GM18505 (cell line): ENCODE results near the gene ATG5.
"Not testable (repeated sequence)": the region's sequence is repeated elsewhere in the genome, so short reads cannot be mapped to it uniquely, and the experiment has no call there.

Source experiments
- ATAC-seq: cut with Tn5 transposase; IDR thresholded peaks from one replicate; pipeline ENCODE4 v1.9.1; 2021; ENCODE audit not compliant: unreplicated experiment
- POLR2A ChIP-seq: IDR thresholded peaks from 4 replicates; pipeline ENCODE4 v1.6.1; 2011; ENCODE audit warnings: borderline replicate concordance; ENCODE audit not compliant: insufficient read depth, insufficient read length; ENCODE audit errors: extremely low read depth

Gene ATG5

DNA sequence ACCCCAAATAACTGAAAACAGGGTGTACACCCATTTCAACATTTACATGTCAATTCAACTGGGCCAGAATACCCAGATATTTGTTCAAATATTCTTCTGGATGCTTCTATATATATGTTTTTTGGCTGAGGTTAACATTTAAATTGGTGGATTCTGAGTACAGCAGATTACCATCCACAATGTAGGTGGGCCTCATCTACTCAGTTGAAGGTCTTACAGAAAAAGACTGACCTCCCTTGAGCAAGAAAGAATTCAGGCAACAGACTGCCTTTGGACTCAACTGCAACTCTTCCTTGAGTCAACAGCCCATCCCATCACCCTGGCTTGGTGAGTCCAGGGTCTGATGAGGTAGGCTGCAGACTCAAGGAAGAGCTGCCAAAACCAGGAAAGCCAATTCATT lies 84.1 kb downstream of the ATG5 start:
- TF ChIP-seq POLR2A: no peak
- ATAC-seq: no peak

DNA sequence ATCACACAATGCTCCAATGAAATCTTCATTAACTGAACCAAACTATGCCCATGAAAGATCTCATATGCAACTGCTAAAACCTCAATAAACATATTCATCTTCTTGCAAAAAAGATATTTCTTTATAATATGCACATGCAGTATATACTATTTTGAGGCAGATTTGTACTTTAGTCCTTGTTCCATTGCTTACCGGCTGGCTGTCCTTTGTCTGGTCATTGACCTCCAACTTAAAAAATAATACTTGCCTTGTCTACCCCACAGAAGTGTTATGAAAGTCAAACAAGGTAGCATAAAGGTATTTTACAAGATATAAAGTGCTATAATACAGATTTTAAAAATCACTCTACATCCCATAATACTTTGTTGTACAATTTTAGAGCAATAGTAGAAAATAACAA lies 88.3 kb downstream of the ATG5 start:
- no peak for ATAC-seq
- no peak for TF ChIP-seq POLR2A

DNA sequence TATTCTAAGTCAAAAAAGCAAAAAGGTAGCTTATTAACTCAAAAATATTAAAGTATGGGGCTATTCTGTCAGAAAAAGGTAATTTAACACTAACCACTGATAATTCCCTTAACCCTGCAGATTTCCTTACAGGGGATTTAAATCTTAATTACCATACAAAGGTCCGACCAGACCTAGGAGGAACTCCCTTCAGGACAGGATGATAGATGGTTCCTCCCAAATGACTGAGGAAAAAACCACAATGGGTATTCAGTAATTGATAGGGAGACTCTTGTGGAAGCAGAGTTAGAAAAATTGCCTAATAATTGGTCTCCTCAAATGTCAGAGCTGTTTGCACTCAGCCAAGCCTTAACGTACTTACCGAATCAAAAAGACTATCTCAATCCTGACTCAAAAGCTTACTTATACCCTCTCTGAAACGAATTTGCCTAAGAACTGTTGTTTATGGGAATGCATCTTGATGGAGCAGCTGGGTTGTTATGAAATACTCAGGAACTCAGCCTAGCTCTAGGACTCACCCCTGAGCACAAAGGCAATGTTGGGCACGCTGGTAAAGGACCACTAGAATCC lies 95.6 kb downstream of the ATG5 start:
- not testable (repeated sequence) for ATAC-seq

DNA sequence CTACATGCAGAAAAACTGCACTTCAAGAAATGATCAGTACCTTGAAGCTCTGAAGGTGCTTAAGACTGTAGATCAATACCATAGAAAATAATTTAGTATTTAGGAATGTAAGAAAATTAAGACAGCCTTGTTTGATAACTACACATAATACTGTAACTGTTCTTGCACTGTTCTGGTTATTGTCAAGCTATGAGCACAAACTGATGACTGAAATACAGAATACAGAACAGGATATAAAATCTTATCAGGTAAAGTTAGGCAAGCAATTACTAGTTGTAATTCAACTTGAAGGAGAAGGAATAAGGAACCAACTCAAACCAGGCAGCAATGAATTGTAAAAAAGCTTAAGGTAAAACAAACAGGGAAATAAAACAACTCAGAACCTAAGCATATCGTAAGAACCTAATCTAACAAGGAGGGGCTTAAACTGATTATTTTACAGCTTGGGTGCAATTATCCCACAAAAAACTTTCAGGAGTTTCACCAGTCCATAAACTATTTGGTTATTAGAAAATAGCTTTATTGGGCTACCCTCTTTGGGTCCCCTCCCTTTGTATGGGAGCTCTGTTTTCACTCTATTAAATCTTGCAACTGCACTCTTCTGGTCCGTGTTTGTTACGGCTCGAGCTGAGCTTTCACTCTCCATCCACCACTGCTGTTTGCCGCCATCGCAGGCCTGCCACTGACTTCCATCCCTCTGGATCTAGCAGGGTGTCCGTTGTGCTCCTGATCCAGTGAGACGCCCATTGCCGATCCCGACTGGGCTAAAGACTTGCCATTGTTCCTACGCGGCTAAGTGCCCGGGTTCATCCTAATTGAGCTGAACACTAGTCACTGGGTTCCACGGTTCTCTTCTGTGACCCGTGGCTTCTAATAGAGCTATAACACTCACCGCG lies 97.7 kb downstream of the ATG5 start:
- no peak for TF ChIP-seq POLR2A
- no peak for ATAC-seq

DNA sequence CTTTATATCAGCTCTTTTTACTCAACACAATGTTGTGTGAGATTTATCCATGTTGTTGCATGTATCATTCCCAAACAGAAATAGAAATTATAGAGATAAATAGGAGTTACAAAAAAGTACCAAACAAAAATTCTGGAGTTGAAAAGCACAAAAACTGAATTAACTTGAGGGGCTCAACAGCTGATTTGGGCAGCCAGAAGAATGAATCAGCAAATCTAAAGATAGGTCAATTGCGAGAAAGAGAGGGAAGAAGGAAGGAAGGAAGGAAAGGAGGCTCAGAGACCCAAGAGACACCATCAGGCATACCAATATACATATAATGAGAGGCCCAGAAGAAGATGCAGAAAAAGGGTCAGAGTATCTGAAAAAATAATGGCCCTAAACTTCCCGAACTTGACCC lies 98.9 kb downstream of the ATG5 start:
- ATAC-seq: no peak

DNA sequence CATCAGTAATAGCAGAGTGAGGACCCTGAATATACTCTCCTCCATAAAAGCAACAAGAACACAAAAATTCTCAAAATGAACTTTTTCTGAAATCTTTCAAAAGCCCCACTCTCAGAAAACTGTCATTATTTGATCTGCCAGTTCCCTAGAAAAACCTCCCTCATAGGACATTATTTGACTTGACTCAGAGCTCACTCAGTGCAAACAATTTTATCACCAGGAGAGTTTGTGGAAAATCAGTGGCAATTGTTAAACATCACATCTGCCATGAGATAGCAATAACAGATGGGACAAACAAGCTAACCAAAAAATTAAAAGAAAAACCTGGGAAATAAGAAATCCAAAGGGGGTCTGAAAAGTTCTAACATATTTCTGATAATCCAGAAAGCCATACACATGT lies 100.0 kb downstream of the ATG5 start:
- no peak for TF ChIP-seq POLR2A
- no peak for ATAC-seq

More for the DNA sequence above, 98.9 kb downstream of the ATG5 start:
- no peak for TF ChIP-seq POLR2A

DNA sequence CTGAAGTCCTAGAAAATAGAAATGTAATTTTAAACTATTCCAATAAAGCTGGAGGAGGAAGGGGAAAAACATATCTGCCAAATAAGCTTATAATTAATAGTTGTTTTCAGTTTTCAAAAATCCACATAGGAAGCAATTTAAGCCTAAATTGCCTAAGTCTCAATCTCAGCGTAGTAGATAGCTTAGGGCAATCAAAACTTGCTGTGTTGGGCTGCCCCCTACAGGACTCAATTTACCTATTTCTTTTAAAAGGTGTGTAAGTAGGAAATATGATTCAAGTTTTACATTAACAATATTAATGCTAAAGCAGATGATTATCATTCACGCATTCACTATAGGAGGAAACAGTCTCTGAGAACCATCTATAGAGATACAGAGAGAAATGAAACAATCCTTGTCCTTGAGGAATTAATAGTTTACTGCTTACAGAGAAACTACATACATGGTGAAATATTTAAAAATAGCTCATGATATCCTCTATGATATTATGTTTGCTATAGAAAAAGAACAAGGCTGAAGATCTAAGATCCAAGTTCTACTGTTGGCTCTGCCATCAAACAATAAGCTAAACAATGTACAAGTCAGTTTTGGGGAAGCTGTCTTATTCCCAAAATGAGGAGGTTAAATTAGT lies 102.1 kb downstream of the ATG5 start:
- TF ChIP-seq POLR2A: no peak
- no peak for ATAC-seq

DNA sequence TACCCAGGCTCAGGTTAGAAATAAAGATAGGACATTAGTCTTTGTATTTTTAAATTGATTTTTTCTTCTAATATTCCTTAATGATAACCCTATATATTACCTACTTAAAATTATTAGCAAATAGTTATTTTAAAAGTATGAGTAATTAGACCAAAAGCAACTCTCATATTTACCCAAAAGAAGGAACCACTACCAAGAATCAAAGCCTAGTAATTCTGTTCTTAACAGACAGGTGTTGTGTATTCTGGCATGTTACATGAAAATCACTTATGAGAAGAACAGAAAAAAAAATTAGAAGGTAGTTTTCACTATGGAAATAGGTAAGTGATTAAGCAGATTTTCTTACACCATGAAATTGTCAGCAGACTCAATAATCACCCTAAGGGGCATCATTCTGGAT lies 105.1 kb downstream of the ATG5 start:
- no peak for ATAC-seq
- TF ChIP-seq POLR2A: no peak

DNA sequence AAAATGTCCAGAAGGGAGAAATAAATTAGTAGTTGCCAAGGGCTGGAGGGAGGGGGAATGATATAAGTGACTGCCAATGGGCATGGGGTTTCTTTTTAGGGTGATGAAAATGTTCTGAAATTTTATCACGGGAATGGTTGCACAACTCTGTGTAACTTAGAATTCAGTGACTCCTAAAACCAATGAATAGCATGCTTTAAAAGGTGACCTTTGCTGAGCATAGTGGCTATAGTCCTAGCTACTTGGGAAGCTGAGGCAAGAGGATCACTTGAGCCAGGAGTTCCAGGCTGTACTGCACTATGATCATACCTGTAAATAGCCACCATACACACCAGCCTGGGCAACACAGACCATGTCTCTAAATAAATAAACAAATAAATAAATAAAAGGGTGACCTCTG lies 109.0 kb downstream of the ATG5 start:
- no peak for TF ChIP-seq POLR2A
- ATAC-seq: no peak

DNA sequence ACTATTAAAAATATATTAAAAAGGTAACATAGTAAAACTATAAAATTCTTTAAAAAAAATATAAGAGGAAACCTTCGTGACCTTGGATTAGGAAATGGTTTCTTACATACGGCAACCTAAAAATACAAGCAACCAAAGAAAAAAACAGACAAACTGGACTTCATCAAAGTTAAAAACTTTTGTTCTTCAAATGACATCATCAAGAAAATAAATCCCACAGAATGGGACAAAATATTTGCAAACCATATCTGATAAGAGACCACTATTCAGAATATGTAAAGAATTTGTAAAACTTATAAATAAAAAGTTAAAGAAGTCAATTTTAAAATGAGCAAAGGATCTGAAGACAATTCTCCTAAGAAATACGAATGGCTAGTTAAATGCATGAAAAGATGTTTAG lies 110.0 kb downstream of the ATG5 start:
- ATAC-seq: no peak
- no peak for TF ChIP-seq POLR2A

DNA sequence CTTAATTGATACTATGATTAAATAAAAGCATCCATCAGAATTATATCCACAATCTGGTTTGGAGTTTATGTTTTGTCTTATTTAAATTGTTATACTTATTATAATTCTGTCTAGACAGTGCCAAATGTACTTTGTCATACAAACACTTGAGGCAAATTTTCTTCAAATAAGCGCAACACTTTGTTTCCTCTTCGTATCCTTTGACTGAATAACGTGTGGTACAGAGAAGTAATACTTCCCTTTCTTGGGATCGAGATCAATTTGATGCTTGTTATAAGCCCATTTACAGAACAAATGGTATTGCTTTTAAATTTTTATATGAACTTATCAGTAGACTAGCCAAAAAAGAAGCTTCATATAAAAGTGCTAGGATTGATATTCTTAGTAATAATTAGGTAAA lies 111.0 kb downstream of the ATG5 start:
- no peak for ATAC-seq
- no peak for TF ChIP-seq POLR2A

DNA sequence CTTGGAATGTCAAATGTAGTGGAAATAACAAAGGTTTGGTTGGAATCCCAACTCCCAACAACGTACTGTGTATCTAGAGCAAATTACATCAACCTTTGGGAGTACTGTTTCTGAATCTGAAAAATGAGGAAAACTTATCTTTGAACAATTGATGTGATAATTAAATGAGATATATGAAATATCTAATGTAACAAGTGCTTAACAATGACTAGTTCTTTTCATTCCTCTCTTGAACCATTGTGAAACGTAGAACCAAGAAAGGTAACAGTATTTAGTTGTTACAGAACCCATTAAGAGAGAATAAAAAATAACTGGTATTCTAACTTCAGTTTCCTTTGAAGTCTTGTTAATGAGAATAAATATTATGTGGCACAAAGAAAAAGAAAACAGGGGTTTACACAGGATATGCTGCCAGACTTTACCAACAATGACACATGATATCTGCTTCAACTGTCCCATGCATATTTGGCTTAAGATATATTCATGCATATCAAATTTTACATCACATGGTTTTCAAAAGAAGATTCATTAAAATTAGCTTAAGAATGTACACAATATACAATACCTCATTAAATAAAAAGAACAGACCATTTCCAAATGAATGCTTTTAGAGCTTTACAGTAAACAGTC lies 111.8 kb downstream of the ATG5 start:
- no peak for ATAC-seq
- TF ChIP-seq POLR2A: no peak

DNA sequence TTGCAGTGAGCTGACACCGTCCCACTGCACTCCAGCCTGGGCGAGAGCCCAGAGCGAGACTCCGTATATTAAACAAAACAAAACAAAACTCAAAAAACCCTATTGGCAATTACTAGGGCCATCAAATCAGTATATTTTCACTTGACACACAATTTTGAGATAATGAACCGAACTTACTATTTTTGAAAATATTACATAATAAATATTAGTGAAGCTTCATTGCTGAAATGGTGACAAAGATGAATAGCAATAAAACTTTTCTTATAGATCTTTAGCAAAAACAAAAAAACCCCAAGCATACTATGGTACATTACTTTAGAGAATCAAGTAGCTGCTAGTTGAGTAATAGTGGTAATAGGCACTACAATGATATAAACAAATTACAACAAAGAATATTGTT lies 113.0 kb downstream of the ATG5 start:
- no peak for TF ChIP-seq POLR2A
- ATAC-seq: no peak

DNA sequence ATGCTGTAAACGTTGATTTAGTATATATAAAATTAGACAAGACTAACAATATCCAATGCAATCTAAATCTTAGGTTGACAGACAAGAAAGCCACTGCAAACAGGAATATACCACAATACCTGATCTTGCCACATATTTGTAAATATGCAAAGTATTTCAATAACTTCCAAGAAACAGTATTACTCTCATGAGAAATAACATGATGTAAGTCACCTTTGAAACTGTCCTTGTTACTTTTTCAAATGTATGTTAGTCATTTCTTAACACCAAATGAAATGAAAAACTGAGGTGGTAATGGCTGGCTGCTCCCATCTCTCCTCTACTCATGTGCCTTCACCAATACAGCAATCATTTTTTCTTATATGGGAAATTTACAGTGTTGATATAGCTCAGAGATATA lies 118.7 kb downstream of the ATG5 start:
- peak; percentile 58 for ATAC-seq
- no peak for TF ChIP-seq POLR2A

DNA sequence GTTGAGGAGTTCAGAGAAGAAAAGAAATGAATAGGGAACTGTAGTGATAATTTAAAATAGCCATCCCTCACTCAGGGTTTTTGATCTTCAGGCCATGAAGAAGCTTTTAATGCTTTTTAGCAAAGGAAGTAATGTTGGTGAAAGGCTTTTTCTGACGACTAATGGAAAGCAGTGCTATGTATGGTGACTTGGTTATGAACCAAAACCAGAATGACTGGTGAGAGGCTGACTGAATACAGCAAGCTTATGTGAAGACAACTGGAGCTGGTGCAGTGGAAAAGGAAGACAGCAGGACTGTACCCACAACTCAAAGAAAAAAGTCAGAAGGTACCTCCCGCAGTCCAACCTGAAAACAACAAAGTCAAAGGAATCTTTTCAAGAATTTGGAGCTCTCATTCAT lies 120.6 kb downstream of the ATG5 start:
- ATAC-seq: no peak
- no peak for TF ChIP-seq POLR2A

DNA sequence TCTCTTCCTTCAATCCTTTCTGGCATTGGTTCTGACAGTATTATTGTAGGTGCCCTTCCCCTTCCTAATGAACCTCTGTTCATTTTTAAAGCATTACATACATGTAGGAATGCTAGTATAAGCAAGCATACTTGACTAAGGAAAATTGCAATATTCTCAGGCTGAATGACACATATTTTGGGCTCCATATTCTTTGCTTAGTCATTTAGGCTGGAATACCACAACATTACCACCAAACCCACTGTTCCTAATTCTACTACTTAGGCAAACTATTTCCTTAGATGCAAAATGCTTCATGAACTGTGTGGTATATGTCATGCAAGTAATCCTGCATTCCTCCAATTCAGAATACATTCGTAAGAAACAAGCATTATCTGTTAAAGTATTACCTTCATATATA lies 125.6 kb downstream of the ATG5 start:
- no peak for TF ChIP-seq POLR2A
- ATAC-seq: no peak
